Neuronal stem cell (in vitro differentiated cells): ENCODE results near the gene ATP1B3.
"Not testable (repeated sequence)": the region's sequence is repeated elsewhere in the genome, so short reads cannot be mapped to it uniquely, and the experiment has no call there.

ENCODE experiments used
- DNase-seq: peaks from one replicate; pipeline ENCODE4 v3.0.0-alpha.2; 2013; ENCODE audit warnings: low spot score
- H2AFZ ChIP-seq: one replicate; pipeline ENCODE4 v1.6.1; 2013; ENCODE audit warnings: mild to moderate bottlenecking, low read length, inconsistent platforms
- H2AK5ac ChIP-seq: 2 replicates; pipeline ENCODE4 v1.6.1; 2013; ENCODE audit warnings: low read depth, mild to moderate bottlenecking, inconsistent platforms, low read length, moderate library complexity, mixed read lengths
- H2BK120ac ChIP-seq: 2 replicates; pipeline ENCODE4 v1.6.1; 2013; ENCODE audit warnings: low read depth, mild to moderate bottlenecking, inconsistent platforms, low read length, moderate library complexity, mixed read lengths
- H2BK12ac ChIP-seq: one replicate; pipeline ENCODE4 v1.6.1; 2013; ENCODE audit warnings: low read length, inconsistent platforms
- H2BK15ac ChIP-seq: 2 replicates; pipeline ENCODE4 v1.6.1; 2013; ENCODE audit warnings: mild to moderate bottlenecking, low read length, inconsistent platforms, mixed read lengths
- H2BK5ac ChIP-seq: one replicate; pipeline ENCODE4 v1.6.1; 2013; ENCODE audit warnings: inconsistent platforms, mild to moderate bottlenecking, low read length, moderate library complexity
- H3K14ac ChIP-seq: one replicate; pipeline ENCODE4 v1.6.1; 2013; ENCODE audit warnings: low read length, inconsistent platforms
- H3K18ac ChIP-seq: 2 replicates; pipeline ENCODE4 v1.6.1; 2013; ENCODE audit warnings: low read length, inconsistent platforms
- H3K23ac ChIP-seq: 2 replicates; pipeline ENCODE4 v1.6.1; 2013; ENCODE audit warnings: low read depth, mild to moderate bottlenecking, mixed read lengths, low read length, inconsistent platforms; ENCODE audit not compliant: poor library complexity
- H3K27ac ChIP-seq: replicated peaks from 3 replicates; pipeline ENCODE4 v1.5.1; 2013; ENCODE audit warnings: low read length, inconsistent platforms
- H3K27me3 ChIP-seq, 3 experiments: 2 replicates each; pipeline ENCODE4 v1.6.1; 2013; ENCODE audit warnings: low read length in 3 of 3, mild to moderate bottlenecking in 2 of 3, inconsistent platforms in 1 of 3, low read depth in 1 of 3, mixed read lengths in 1 of 3, moderate library complexity in 1 of 3; ENCODE audit not compliant: control insufficient read depth in 3 of 3, insufficient read depth in 3 of 3
- H3K36me3 ChIP-seq, 2 donors: replicated peaks in 1 of 2; 2 replicates each; pipeline ENCODE4 v1.6.1; 2013; ENCODE audit warnings: low read length in 2 of 2; ENCODE audit not compliant: control insufficient read depth in 2 of 2, insufficient read depth in 2 of 2
- H3K4ac ChIP-seq: 2 replicates; pipeline ENCODE4 v1.6.1; 2013; ENCODE audit warnings: inconsistent platforms, mild to moderate bottlenecking, low read length, moderate library complexity
- H3K4me1 ChIP-seq, 2 donors: 1 replicate in 1 of 2; 2 replicates in 1 of 2; pipeline ENCODE4 v1.6.1; 2013; ENCODE audit warnings: low read length in 2 of 2, low read depth in 1 of 2; ENCODE audit not compliant: control insufficient read depth in 2 of 2, insufficient read depth in 1 of 2
- H3K4me2 ChIP-seq: one replicate; pipeline ENCODE4 v1.6.1; 2013; ENCODE audit warnings: mild to moderate bottlenecking, low read length, inconsistent platforms; ENCODE audit not compliant: insufficient read depth, poor library complexity, severe bottlenecking
- H3K4me3 ChIP-seq, 2 donors: 2 replicates each; pipeline ENCODE4 v1.5.1; 2013; ENCODE audit warnings: low read length in 2 of 2, mild to moderate bottlenecking in 2 of 2, inconsistent platforms in 1 of 2, moderate library complexity in 1 of 2
- H3K79me1 ChIP-seq: one replicate; pipeline ENCODE4 v1.6.1; 2013; ENCODE audit warnings: low read depth, mild to moderate bottlenecking, inconsistent platforms, low read length, moderate library complexity
- H3K9ac ChIP-seq: one replicate; pipeline ENCODE4 v1.6.1; 2013; ENCODE audit warnings: mild to moderate bottlenecking, low read depth, low read length, inconsistent platforms; ENCODE audit not compliant: poor library complexity
- H3K9me3 ChIP-seq, 2 donors: replicated peaks in 1 of 2; 2 replicates each; pipeline versions ENCODE3 to v1.6.1; 2013; ENCODE audit warnings: low read length in 2 of 2, mild to moderate bottlenecking in 2 of 2, inconsistent platforms in 1 of 2, low read depth in 1 of 2, mixed read lengths in 1 of 2, moderate library complexity in 1 of 2; ENCODE audit not compliant: control insufficient read depth in 2 of 2, insufficient read depth in 1 of 2
- H4K8ac ChIP-seq: one replicate; pipeline ENCODE4 v1.6.1; 2013; ENCODE audit warnings: low read depth, mild to moderate bottlenecking, inconsistent platforms, low read length, moderate library complexity
- H4K91ac ChIP-seq: one replicate; pipeline ENCODE4 v1.6.1; 2013; ENCODE audit warnings: low read length, low read depth, mild to moderate bottlenecking, inconsistent platforms; ENCODE audit not compliant: poor library complexity
- WGBS, 2 donors: extraction: QIAGEN DNeasy Blood & Tissue Kit; methylation state at CpG; one replicate each; pipeline ENCODE4 v1.1.7; 2013; ENCODE audit warnings: missing lambda C conversion rate in 2 of 2, mixed read lengths in 1 of 2; ENCODE audit not compliant: insufficient read length in 2 of 2, insufficient replicate concordance in 1 of 2; ENCODE audit errors: extremely low coverage in 2 of 2; 5-methylcytosine and 5-hydroxymethylcytosine counted together

The ATP1B3 gene

DNA sequence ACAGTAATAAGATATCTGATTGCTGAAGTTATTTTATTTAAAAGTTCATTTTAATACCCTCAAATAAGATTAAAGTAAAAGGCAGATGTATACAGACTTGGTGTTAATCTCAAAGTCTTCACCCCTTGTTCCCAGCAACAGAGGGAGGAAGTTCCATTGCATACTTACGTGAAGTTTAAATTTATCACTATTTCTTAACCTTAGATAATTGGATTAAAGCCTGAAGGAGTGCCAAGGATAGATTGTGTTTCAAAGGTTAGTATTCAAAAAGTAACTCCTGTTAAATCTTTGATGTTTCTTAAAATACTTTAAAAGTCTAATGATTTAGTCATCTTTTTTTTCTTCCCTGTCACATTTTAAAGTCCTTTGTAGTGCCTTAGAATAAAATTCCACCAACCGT, 39.3 kb downstream of the ATP1B3 start:
- Histone ChIP-seq H4K91ac (no peak overlapping the region), H3K4ac (no peak overlapping the region), H2BK12ac (no peak overlapping the region), H2AFZ (no peak overlapping the region), H2AK5ac (no peak overlapping the region), H3K4me2 (no peak overlapping the region), H3K9ac (no peak overlapping the region), H3K36me3 (peaks cover 12 to 96% of the 10 kb centered on the region in 2 donors), H2BK120ac (no peak overlapping the region), H2BK5ac (no peak overlapping the region), H3K4me3 (no peak overlapping the region), H3K18ac (no peak overlapping the region), H4K8ac (no peak overlapping the region), H3K4me1 (no peaks in the 10 kb centered on the region), H3K9me3 (peaks cover 0 to 9% of the 10 kb centered on the region in 2 donors), H3K27me3 (no peaks in the 10 kb centered on the region), H3K23ac (no peak overlapping the region), H3K27ac (no peak overlapping the region), H3K14ac (no peak overlapping the region), H3K79me1 (peaks cover 4% of the 10 kb centered on the region), H2BK15ac (no peak overlapping the region)
- no CpG with 5 or more reads among the region's 2 CpGs for WGBS, 2 donors
- DNase-seq = no peak

GRCh38 chr3:141920701-141921100, 44.3 kb downstream of the ATP1B3 start:
- Histone ChIP-seq H3K27ac (no peak overlapping the region), H3K18ac (no peak overlapping the region), H4K91ac (no peak overlapping the region), H3K79me1 (peaks cover 2% of the 10 kb centered on the region), H2BK12ac (no peak overlapping the region), H3K4me2 (no peak overlapping the region), H3K4me1 (no peaks in the 10 kb centered on the region), H3K9ac (no peak overlapping the region), H2BK120ac (no peak overlapping the region), H3K4ac (no peak overlapping the region), H3K14ac (no peak overlapping the region), H3K9me3 (no peaks in the 10 kb centered on the region), H3K36me3 (peaks cover 8 to 87% of the 10 kb centered on the region in 2 donors), H3K23ac (no peak overlapping the region), H4K8ac (no peak overlapping the region), H2BK15ac (no peak overlapping the region), H2AFZ (no peak overlapping the region), H3K4me3 (no peak overlapping the region), H3K27me3 (no peaks in the 10 kb centered on the region), H2BK5ac (no peak overlapping the region), H2AK5ac (no peak overlapping the region)
- DNase-seq = no peak
- no CpG with 5 or more reads among the region's 4 CpGs for WGBS, 2 donors

- Histone ChIP-seq H3K27ac (no peak overlapping the region), H3K14ac (no peak overlapping the region), H4K91ac (no peak overlapping the region), H3K4me2 (no peak overlapping the region), H3K36me3 (peaks cover 8 to 87% of the 10 kb centered on the region in 2 donors), H4K8ac (no peak overlapping the region), H2BK12ac (no peak overlapping the region), H2AFZ (no peak overlapping the region), H2BK15ac (no peak overlapping the region), H3K9me3 (no peaks in the 10 kb centered on the region), H3K27me3 (no peaks in the 10 kb centered on the region), H2AK5ac (no peak overlapping the region), H3K4me1 (no peaks in the 10 kb centered on the region), H3K4ac (no peak overlapping the region), H3K4me3 (no peak overlapping the region), H3K79me1 (peaks cover 2% of the 10 kb centered on the region), H3K18ac (no peak overlapping the region), H2BK120ac (no peak overlapping the region), H3K9ac (no peak overlapping the region), H3K23ac (no peak overlapping the region), H2BK5ac (no peak overlapping the region)
- DNase-seq = no peak
- no CpG with 5 or more reads among the region's 2 CpGs for WGBS, 2 donors
Observed at GRCh38 chr3:141921316-141921715, 44.9 kb downstream of the ATP1B3 start.

- peaks cover 10 to 73% of the 10 kb centered on the region in 2 donors for H3K36me3 ChIP-seq
- WGBS, 2 donors = no CpG with 5 or more reads among the region's 5 CpGs
Observed at GRCh38 chr3:141925677-141926076, 49.2 kb downstream of the ATP1B3 start.

More at GRCh38 chr3:141925677-141926076, 49.2 kb downstream of the ATP1B3 start:
- not testable (repeated sequence) for H2AFZ ChIP-seq, H3K4me2 ChIP-seq, DNase-seq, H4K8ac ChIP-seq, H4K91ac ChIP-seq, H3K4me3 ChIP-seq, H2BK15ac ChIP-seq, H2BK120ac ChIP-seq, H3K18ac ChIP-seq, H3K79me1 ChIP-seq, H3K23ac ChIP-seq, H2AK5ac ChIP-seq, H3K14ac ChIP-seq, H2BK5ac ChIP-seq, H2BK12ac ChIP-seq, H3K4me1 ChIP-seq, H3K4ac ChIP-seq, H3K9ac ChIP-seq, H3K27ac ChIP-seq, H3K9me3 ChIP-seq, H3K27me3 ChIP-seq
